BJ (cell line): Measurements from ENCODE around the gene TANGO2. TPM values are rescaled to one million over a fixed set of nuclear protein-coding genes. Genes with fewer than 3 reads are reported as not detected.

Source experiments
- CTCF ChIA-PET: fragments of 350-600 bp; formaldehyde crosslinking; extraction: SDS; loops from one replicate; lab custom pipeline; 2021; ENCODE audit warnings: antibody characterized with exemption, inconsistent platforms; lab: Yijun Ruan, JAX
- POLR2A ChIA-PET: fragments of 300-600 bp; sonication (Branson Sonifier 250); formaldehyde crosslinking; extraction: SDS; loops from one replicate; lab custom pipeline; 2021; ENCODE audit warnings: antibody characterized with exemption; lab: Charles Lee
- DNase-seq: peaks from one replicate; pipeline ENCODE4 v3.0.0-alpha.2; 2011; ENCODE audit warnings: low read depth
- H3K27me3 ChIP-seq: 2 replicates; pipeline ENCODE4 v1.6.0; 2011; ENCODE audit warnings: low read length; ENCODE audit not compliant: control insufficient read depth, insufficient read depth
- H3K36me3 ChIP-seq: 2 replicates; pipeline ENCODE4 v1.5.1; 2011; ENCODE audit warnings: low read length; ENCODE audit not compliant: control insufficient read depth, insufficient read depth
- H3K4me3 ChIP-seq: 2 replicates; pipeline ENCODE4 v1.5.1; 2011; ENCODE audit warnings: low read depth, mild to moderate bottlenecking, control low read depth, low read length
- polyA plus RNA-seq: library from polyadenylated mRNA; depleted of rRNA; stranded (reverse); fragments of >200 nt; gene quantifications from 2 replicates; pipeline ENCODE4 v1.2.3, GENCODE V29; 2011
- TF ChIP-seq, protein P1 (sequence below): IDR thresholded peaks from 2 replicates; pipeline ENCODE4 v1.5.1; 2011; ENCODE audit warnings: low read depth, mild to moderate bottlenecking, control low read depth, inconsistent platforms, low read length, moderate library complexity; ENCODE audit not compliant: insufficient read depth

Gene TANGO2
- polyA plus RNA-seq, 1 experiment, result 51.7 TPM

DNA sequence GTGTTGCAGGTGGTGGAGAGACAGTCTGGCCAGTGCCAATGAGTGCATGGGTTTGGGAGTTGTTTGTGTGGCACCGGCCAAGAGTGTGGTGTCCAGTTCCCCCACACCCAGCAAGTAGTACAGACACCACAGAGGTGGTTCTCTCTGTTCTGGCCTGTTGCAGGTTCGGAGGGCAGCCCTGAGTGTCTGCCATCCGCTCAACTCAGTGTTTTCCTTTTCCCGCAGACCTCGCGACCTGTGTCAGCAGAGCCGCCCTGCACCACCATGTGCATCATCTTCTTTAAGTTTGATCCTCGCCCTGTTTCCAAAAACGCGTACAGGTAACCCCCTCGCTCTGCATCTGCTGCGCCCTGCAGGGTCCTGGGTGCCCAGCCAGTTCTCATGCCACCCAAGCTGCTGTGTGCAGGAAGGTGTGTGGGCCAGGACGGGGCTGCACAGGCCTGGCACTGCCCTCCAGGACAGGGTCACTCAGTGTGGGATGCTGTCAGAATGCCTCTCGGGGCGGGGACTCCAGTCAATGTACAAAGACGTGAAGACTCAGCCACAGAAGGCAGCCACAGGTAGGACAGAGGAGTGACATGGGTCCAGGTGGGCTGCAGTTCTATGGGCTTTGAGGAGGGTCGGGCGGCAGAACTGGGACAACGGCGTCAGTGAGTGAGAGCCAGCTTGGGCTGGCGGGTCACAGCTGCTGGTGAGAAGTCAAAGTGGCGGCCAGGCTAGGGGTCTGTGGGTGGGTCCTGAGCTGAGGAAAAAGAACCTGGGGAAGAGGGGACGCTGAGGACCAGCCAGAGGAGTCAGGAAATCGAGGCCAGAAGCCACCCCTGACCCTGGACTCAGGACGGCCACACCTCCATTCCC is 15.9 kb downstream of the TANGO2 start:
- ChIA-PET CTCF (no interaction called here), POLR2A (no interaction called here)
- TF ChIP-seq, protein P1, sequence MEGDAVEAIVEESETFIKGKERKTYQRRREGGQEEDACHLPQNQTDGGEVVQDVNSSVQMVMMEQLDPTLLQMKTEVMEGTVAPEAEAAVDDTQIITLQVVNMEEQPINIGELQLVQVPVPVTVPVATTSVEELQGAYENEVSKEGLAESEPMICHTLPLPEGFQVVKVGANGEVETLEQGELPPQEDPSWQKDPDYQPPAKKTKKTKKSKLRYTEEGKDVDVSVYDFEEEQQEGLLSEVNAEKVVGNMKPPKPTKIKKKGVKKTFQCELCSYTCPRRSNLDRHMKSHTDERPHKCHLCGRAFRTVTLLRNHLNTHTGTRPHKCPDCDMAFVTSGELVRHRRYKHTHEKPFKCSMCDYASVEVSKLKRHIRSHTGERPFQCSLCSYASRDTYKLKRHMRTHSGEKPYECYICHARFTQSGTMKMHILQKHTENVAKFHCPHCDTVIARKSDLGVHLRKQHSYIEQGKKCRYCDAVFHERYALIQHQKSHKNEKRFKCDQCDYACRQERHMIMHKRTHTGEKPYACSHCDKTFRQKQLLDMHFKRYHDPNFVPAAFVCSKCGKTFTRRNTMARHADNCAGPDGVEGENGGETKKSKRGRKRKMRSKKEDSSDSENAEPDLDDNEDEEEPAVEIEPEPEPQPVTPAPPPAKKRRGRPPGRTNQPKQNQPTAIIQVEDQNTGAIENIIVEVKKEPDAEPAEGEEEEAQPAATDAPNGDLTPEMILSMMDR, result no peak
- no peaks in the 10 kb centered on the region for H3K27me3 ChIP-seq
- H3K4me3 ChIP-seq, result no peak overlapping the region
- no peak for DNase-seq
- peaks cover 18% of the 10 kb centered on the region for H3K36me3 ChIP-seq

DNA sequence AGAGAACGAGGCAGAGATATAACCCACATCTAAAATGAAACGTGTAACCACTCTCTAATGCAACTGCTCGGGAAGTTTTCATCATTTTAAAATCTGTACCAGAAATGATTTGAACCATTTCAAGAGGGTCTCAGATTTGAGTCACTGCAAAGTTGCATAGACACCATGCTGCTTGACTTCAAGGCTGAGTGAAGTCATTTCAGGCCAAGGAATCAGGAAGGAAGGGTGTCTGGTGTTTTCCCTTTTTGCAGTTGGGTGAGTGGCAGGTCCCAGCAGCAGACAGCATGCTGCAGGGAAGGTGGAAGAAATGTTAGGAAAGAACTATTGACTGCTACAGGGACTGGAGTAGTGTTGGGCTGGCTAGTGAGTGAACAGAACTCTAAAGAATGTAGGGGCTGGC is 16.5 kb downstream of the TANGO2 start:
- no peaks in the 10 kb centered on the region for H3K27me3 ChIP-seq
- no peak overlapping the region for H3K4me3 ChIP-seq
- CTCF ChIA-PET, result no interaction called here
- H3K36me3 ChIP-seq, result peaks cover 15% of the 10 kb centered on the region
- POLR2A ChIA-PET, result no interaction called here
- DNase-seq, result no peak
- TF ChIP-seq, protein P1, result no peak

DNA sequence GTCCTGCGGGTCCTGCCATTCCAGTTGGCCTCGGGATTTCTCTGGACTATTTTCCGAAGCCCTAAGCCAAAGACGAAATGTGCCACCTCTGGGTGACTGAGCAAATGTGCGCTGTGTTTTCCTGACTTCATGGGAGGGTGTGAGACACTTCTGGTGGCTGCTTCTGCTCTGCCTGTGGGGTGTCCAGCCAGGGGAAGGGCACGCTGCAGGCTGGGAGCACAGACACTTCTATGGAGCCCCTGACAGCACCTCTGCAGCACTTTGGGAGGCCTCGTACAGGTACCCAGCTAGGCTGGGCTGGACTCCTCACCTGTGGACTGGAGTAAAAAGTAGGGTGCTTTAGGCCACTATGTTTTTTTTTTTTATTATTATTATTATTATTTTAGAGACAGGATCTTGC is 17.7 kb downstream of the TANGO2 start:
- no peak for DNase-seq
- TF ChIP-seq, protein P1, result no peak
- POLR2A ChIA-PET, result no interaction called here
- no peak overlapping the region for H3K4me3 ChIP-seq
- CTCF ChIA-PET, result no interaction called here
- peaks cover 15% of the 10 kb centered on the region for H3K36me3 ChIP-seq
- no peaks in the 10 kb centered on the region for H3K27me3 ChIP-seq

DNA sequence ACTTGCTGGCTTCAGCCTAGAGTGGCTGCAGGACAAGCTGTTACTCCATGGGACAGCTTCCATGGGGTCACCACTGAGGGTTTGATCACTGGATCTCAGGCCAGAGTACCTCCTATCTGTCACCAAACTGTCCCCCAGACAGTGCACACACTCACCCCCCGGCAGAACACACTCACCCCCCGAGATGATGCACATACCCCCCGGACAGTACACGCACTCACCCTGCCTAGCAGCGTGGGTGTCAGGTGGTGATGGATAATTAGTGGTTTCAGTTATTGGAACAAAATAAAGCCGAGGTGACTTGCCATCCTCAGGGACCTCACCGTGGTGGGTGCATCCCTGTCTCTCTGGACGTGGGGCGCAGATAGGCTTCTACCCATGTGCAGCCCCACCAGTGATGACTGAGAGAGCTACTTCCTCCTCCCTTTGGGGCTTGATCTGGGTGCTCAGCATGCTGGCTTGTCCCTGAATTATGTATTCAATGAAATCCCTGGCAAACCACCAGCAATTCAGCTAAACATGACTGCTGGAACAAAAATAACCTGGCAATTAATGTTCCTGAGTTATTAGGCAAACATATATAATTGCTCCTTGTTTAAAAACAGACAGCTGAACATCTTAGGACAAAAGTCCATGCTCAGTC is 18.9 kb downstream of the TANGO2 start:
- TF ChIP-seq, protein P1, result no peak
- ChIA-PET POLR2A (no interaction called here), CTCF (interaction anchor here (0.7 kb wide), 1 partner anchor 17 kb away, joined by 4 read pairs; no protein-coding TSS in a partner anchor)
- Histone ChIP-seq H3K4me3 (no peak overlapping the region), H3K27me3 (no peaks in the 10 kb centered on the region), H3K36me3 (peaks cover 19% of the 10 kb centered on the region)
- DNase-seq, result no peak
